Body of pancreas (tissue), 4 donors: Measurements from ENCODE around the gene HSPD1. TPM values are rescaled to one million over a fixed set of nuclear protein-coding genes. Genes with fewer than 3 reads are reported as not detected.

Experiments used
- ATAC-seq: fragments of 150-250 bp; one replicate; pipeline ENCODE4 v1.9.1; 2016
- DNase-seq, 4 donors: peaks; one replicate each; pipeline ENCODE4 v3.0.0-alpha.2; 2019
- H3K27ac ChIP-seq, 4 donors: fragments of 200-600 bp; sonication (generic); 1 replicate in 3 of 4; 2 replicates in 1 of 4; pipeline versions ENCODE4 v1.5.1 to v1.6.1; 2016 to 2019; ENCODE audit warnings: mild to moderate bottlenecking in 1 of 4, mixed read lengths in 1 of 4, moderate library complexity in 1 of 4
- H3K27me3 ChIP-seq, 2 donors: fragments of 200-600 bp; sonication (generic); one replicate each; pipeline ENCODE4 v1.6.0; 2016; ENCODE audit warnings: mild to moderate bottlenecking in 1 of 2
- H3K36me3 ChIP-seq, 2 donors: fragments of 200-600 bp; sonication (generic); replicated peaks in 1 of 2; 2 replicates each; pipeline ENCODE4 v1.5.1; 2016; ENCODE audit warnings: low read depth in 2 of 2; ENCODE audit not compliant: insufficient read depth in 1 of 2
- H3K4me1 ChIP-seq: fragments of 200-600 bp; sonication (generic); one replicate; pipeline ENCODE4 v1.6.0; 2016
- H3K4me3 ChIP-seq, 2 donors: fragments of 200-600 bp; sonication (generic); 1 replicate in 1 of 2; 2 replicates in 1 of 2; pipeline ENCODE4 v1.5.1; 2016 to 2019
- H3K9me3 ChIP-seq, 3 donors: fragments of 200-600 bp; sonication (generic); 1 replicate in 2 of 3; 2 replicates in 1 of 3; pipeline ENCODE4 v1.5.1; 2016
- POLR2A ChIP-seq, 3 donors: fragments of 450-650 bp; IDR thresholded peaks; one replicate each; pipeline ENCODE4 v1.6.1; 2016; ENCODE audit warnings: antibody characterized with exemption in 3 of 3, mild to moderate bottlenecking in 2 of 3
- WGBS, 2 donors: methylation state at CpG; one replicate each; pipeline ENCODE4 v1.1.5; 2017; 5-methylcytosine and 5-hydroxymethylcytosine counted together
- intact Hi-C: fragments of 100-400 bp; cut with DNase I; formaldehyde crosslinking; loops from one replicate; pipeline ENCODE4 v1.15.1; 2023
- small RNA-seq: library from RNA; depleted of rRNA; stranded (forward); fragments of <200 nt; gene quantifications from one replicate; pipeline ENCODE3, GENCODE V24; 2016
- total RNA-seq, 2 donors: library from RNA; depleted of rRNA; stranded (reverse); fragments of >200 nt; gene quantifications; one replicate each; pipeline ENCODE4 v1.1.0, GENCODE V29; 2016
- TF ChIP-seq, protein P1 (sequence below), 7 experiments: fragments of 450-650 bp in 4 of 7; fragments of 200-600 bp in 3 of 7; sonication (generic) in 3 of 7; IDR thresholded peaks; one replicate each; pipeline ENCODE4 v1.5.1; 2016 to 2019; ENCODE audit warnings: antibody characterized with exemption in 7 of 7

The HSPD1 gene
- total RNA-seq, 2 donors from 2014 or later: 81.4 to 117 TPM

DNA sequence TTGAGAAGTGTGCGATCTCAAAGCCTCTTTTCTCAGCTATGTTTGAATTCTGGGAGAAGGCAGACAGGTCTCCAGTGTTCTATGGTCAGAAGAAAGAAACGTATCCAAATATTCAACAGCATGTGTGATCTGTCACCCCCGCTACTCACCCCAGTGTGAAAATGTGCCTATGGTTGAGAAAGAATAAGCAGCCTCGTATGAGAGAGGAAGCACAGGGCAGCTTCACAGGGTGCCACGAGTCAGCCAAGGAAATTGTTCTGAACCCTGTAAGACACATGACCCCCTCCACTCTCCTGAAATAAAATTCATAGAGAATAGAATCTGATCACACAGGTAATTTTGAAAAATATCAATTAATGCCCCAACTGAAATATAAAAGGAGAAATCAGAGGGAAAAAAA, 56.8 kb downstream of the HSPD1 start:
- no peak for ATAC-seq
- DNase-seq: peak in 1 of 4 donors; percentile 26

DNA sequence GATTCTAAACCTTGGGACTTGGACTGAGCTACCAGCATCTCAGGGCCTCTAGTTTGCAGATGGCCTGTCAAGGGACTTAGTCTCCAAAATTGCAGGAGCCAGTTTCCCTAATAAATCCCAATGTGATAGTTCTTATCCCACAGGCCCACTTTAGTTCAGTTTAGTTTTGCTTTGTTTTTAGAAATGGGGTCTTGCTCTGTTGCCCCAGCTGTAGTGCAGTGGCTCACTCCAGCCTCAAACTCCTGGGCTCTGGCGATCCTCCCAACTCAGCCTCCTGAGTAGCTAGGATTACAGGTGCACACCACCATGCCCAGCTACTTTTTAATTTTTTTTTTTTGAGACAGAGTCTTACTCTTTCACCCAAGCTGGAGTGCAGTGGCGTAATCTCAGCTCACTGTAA, 62.3 kb downstream of the HSPD1 start:
- Histone ChIP-seq H3K9me3 (no peaks in the 10 kb centered on the region), H3K4me3 (no peak overlapping the region), H3K4me1 (peaks cover 19% of the 10 kb centered on the region), H3K36me3 (no peaks in the 10 kb centered on the region), H3K27me3 (no peaks in the 10 kb centered on the region), H3K27ac (no peak overlapping the region)
- ATAC-seq (no peak), DNase-seq (no peak)
- WGBS, 2 donors: 94 to 100% methylated on average over 2 of the region's 2 CpGs
- TF ChIP-seq, protein P1, sequence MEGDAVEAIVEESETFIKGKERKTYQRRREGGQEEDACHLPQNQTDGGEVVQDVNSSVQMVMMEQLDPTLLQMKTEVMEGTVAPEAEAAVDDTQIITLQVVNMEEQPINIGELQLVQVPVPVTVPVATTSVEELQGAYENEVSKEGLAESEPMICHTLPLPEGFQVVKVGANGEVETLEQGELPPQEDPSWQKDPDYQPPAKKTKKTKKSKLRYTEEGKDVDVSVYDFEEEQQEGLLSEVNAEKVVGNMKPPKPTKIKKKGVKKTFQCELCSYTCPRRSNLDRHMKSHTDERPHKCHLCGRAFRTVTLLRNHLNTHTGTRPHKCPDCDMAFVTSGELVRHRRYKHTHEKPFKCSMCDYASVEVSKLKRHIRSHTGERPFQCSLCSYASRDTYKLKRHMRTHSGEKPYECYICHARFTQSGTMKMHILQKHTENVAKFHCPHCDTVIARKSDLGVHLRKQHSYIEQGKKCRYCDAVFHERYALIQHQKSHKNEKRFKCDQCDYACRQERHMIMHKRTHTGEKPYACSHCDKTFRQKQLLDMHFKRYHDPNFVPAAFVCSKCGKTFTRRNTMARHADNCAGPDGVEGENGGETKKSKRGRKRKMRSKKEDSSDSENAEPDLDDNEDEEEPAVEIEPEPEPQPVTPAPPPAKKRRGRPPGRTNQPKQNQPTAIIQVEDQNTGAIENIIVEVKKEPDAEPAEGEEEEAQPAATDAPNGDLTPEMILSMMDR (IDR thresholded peaks at IDR 0.05): no peak
- no peak for TF ChIP-seq POLR2A (IDR thresholded peaks at IDR 0.05)
- intact Hi-C loops: no loop called here

More for the DNA sequence above, 56.8 kb downstream of the HSPD1 start:
- no peak for TF ChIP-seq POLR2A (IDR thresholded peaks at IDR 0.05)
- TF ChIP-seq, protein P1 (IDR thresholded peaks at IDR 0.05): no peak
- H3K9me3 ChIP-seq: no peaks in the 10 kb centered on the region
- H3K4me3 ChIP-seq: no peak overlapping the region
- no peaks in the 10 kb centered on the region for H3K4me1 ChIP-seq
- intact Hi-C loops: no loop called here
- no peak overlapping the region for H3K27ac ChIP-seq
- H3K36me3 ChIP-seq: no peaks in the 10 kb centered on the region
- H3K27me3 ChIP-seq: no peaks in the 10 kb centered on the region
- 47 to 58% methylated on average over 5 of the region's 5 CpGs for WGBS, 2 donors

Small RNAs within 50 kb of the gene (small RNA-seq; reads per million reads assigned to genes)
- gene AC020550.1: not detected
- gene RNU6-1029P: not detected

Other genes starting within 250 kb of the HSPD1 start
- 10 to 100 TPM; 12.2 TPM for gene ANKRD44, start 189.1 kb downstream of the HSPD1 start, total RNA-seq
- 100 to 1,000 TPM; 361 to 396 TPM for gene SF3B1, start 64.8 kb downstream of the HSPD1 start, total RNA-seq
- 1 to 10 TPM; 5.3 to 9.6 TPM for gene COQ10B, start 46.3 kb downstream of the HSPD1 start, total RNA-seq
- gene HSPE1, start 539 bp upstream of the HSPD1 start, total RNA-seq: 10 to 100 TPM; 40.2 to 99.5 TPM
- gene MOB4, start 16.2 kb upstream of the HSPD1 start, total RNA-seq: 10 to 100 TPM in 1 of 2 donors, 1 to 10 TPM in 1; 5.3 to 16.1 TPM
- 10 to 100 TPM in 1 of 2 donors, 1 to 10 TPM in 1; 1.3 to 11.9 TPM for gene RFTN2, start 175.7 kb upstream of the HSPD1 start, total RNA-seq
- gene MARS2, start 205.5 kb upstream of the HSPD1 start, total RNA-seq: 10 to 100 TPM in 1 of 2 donors, 1 to 10 TPM in 1; 6.5 to 12.2 TPM